HG03060 (cell line): Measurements from ENCODE around the gene HSF2BP.
"Not testable (repeated sequence)": the region's sequence is repeated elsewhere in the genome, so short reads cannot be mapped to it uniquely, and the experiment has no call there.

ENCODE experiments used
- ATAC-seq: cut with Tn5 transposase; IDR thresholded peaks from one replicate; pipeline ENCODE4 v1.9.1; 2021; ENCODE audit warnings: low read depth, moderate number of reproducible peaks; ENCODE audit not compliant: unreplicated experiment

Gene HSF2BP

GRCh38 chr21:43653626-43654025 lies 5.7 kb downstream of the HSF2BP start:
- no peak for ATAC-seq

- ATAC-seq, result no peak
Observed at GRCh38 chr21:43652616-43653015, 6.7 kb downstream of the HSF2BP start.

GRCh38 chr21:43651926-43652325 lies 7.4 kb downstream of the HSF2BP start:
- ATAC-seq, result not testable (repeated sequence)

- ATAC-seq, result no peak
Observed at GRCh38 chr21:43648171-43648570, 11.1 kb downstream of the HSF2BP start.

DNA sequence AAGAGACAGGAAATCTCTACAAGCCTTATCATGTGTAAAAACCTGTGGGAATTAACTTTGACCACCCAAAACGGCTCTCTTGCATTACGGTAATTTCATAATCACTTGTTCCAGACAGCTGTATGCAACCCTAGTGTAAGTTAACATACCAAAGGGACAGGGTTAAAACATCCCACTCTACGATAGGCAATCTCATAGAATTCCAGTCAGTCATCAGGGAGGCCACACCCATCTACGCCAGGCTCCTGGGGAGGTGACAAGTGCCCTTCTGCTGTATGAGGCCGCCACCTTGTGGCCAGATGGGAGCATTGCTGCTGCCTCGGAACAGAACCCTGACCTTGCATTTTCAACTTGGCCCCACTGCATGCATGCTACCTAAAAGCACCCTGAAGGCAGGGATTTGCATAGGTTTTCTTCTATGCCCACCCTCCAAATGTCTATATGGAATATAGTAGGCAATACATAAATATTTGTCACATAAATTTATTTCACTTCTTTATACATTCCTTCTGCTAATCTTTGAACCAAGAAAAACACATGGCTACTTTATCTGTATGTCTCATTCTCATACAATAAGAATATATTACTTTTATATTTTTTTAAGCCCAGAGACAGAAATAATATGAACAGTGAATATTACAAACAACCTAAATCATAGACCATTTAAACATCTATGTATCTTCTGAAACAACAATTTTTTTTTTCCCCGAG lies 12.6 kb downstream of the HSF2BP start:
- ATAC-seq, result peak; percentile 85

- no peak for ATAC-seq
Observed at GRCh38 chr21:43645976-43646375, 13.3 kb downstream of the HSF2BP start.

- ATAC-seq, result no peak
Observed at GRCh38 chr21:43645136-43645891, 14.0 kb downstream of the HSF2BP start.

DNA sequence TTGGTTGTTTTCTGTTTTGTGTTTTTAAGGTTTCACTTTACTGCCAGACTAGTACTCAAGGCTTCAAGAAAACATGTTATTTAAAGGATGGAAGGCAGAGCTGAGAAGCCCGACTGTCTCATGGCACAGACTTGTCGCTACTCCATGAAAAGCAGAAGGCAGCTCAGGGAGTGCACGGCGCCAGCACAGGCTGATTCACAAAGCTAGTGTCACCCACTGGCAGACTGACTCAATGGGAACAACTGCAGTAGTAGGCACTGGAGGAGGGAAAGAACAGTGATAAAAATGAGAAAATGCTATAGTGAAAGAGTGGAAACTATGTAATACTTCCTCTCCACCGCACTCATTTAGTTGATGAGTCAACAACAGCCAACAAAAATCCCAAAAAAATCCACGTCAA lies 14.7 kb downstream of the HSF2BP start:
- no peak for ATAC-seq

GRCh38 chr21:43644071-43644470 lies 15.2 kb downstream of the HSF2BP start:
- no peak for ATAC-seq

- no peak for ATAC-seq
Observed at GRCh38 chr21:43643193-43643592, 16.1 kb downstream of the HSF2BP start.

GRCh38 chr21:43640400-43640799 lies 18.9 kb downstream of the HSF2BP start:
- no peak for ATAC-seq

DNA sequence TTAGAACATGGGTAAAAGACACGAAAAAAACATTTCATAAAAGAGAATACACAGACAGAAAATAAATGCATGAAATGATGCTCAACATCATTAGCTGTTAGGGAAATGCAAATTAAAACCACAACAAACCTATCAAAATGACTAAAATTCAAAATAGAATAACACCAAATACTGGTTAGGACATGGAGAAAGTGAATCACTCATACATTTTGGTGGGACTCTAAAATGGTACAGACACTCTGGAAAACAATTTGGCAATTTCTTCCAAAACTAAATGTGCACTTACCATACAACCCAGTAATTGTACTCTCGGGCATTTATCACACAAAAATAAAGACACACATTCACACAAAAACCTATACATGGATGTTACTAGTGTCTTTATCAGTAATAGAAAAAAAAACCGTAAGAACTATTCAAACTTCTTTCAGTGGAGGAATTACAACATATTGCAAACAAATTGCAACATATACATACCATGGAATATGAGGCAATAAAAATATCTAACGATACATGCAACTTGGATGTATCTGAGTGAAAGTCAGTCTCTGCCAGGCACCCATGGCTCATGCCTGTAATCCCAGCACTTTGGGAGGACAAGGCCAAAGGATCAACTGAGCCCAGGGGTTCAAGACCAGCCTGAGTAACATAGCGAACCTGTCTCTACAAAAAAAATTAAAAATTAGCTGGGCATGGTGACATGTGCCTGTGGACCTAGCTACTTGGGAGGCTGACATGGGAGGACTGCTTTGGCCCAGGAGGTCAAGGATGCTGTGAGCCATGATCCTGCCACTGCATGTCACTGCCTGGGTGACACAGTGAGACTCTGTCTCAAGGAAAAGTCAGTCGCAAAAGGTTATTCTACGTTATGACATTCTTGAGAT lies 19.6 kb downstream of the HSF2BP start:
- ATAC-seq, result no peak

- no peak for ATAC-seq
Observed at GRCh38 chr21:43637530-43638158, 21.6 kb downstream of the HSF2BP start.

DNA sequence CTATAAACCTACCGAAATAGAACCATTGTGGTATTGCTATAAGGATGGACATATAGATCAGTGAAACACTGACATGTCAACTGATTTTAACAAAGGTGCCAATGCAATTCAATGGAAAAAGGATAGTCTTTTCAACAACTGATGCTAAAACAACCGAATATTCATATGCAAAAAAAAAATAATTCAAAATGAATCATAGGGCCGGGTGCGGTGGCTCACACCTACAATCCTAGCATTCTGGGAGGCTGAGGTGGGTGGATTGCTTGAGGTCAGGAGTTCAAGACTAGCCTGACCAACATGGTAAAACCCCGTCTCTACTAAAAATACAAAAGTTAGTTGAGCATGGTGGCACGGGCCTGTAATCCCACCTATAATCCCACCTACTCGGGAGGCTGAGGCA lies 23.9 kb downstream of the HSF2BP start:
- ATAC-seq, result no peak

GRCh38 chr21:43634618-43635017 lies 24.7 kb downstream of the HSF2BP start:
- ATAC-seq, result no peak

GRCh38 chr21:43632373-43632905 lies 26.8 kb downstream of the HSF2BP start:
- ATAC-seq, result no peak

DNA sequence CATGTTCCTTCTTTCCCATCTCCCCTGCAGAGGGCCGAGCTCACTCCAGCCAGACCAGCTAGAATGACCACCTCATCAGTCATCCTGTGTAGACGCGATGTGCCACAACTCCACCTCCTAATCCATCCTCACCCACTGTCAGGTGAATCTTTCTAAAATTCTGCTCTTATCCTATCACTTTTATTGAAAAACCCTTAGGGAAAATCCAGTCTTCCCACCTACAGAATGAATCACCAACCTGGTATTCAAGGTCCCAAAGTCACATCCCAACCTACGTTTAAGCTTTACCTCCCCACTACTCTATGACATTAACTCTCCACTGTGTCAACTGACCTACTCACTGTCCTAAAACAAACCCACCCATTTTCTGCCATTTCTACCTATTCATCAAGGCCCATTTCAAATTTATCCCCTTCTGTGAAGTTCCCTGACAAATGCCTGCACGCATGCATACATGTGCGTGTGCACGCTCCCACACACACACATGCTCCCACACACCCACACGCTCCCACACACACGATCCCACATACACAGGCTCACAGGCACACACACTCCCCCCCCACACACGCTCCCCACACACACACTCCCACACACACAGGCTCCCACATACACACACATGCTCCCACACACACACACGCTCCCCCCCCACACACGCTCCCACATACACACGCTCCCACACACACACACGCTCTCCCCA lies 27.7 kb downstream of the HSF2BP start:
- no peak for ATAC-seq

- ATAC-seq, result no peak
Observed at GRCh38 chr21:43627527-43627926, 31.8 kb downstream of the HSF2BP start.

DNA sequence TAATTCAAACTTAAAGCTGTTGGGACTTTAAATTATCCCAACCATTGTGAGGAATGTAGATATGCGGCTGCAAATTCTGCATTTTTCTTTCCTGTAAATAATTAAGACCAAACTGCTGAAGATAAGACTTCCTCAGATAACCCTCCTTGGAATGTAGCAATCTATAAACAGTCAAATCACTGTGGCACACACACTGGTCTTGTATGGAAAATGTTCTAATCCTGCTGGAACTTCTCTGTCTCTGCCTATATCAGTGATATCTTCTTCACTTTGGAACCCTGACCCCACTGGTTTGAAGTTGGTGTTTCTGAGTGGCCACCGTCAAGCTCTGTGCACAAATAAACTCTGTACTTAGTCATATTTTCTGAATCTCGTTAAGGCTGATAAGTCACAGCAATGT lies 32.9 kb downstream of the HSF2BP start:
- ATAC-seq, result no peak

DNA sequence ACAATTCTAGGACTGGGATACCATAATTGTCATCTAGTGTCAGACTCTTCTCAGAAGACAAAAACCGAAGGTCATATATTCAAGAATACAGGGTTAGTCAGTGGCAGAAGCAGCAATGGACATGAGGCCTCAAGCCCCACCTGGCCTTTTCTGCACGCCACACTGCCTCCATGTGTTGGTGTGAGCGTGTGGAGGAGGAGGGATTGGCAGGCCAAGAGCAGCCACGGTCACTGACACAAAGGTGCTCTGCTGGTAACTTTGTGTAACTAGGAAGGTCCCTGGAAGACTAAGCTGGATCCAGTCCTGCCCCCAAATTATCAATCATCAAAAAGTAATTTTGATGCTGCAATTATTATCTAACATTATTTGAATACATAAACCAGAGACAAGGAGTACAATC lies 34.9 kb downstream of the HSF2BP start:
- ATAC-seq, result no peak
